Keratinocyte (primary cell): ENCODE data around the gene CDKN1C.

Experiments used
- CTCF ChIP-seq, 3 experiments: IDR thresholded peaks in 1 of 3; conservative IDR thresholded peaks in 1 of 3; optimal IDR thresholded peaks in 1 of 3; 2 replicates in 2 of 3; 3 replicates in 1 of 3; pipeline versions ENCODE3 to v1.5.1; 2011; ENCODE audit warnings: low read length in 3 of 3, mild to moderate bottlenecking in 3 of 3, moderate library complexity in 2 of 3, control low read depth in 1 of 3, inconsistent platforms in 1 of 3; ENCODE audit not compliant: insufficient read depth in 2 of 3; ENCODE audit errors: extremely low read depth in 1 of 3
- EZH2 ChIP-seq: IDR thresholded peaks from one replicate; pipeline ENCODE4 v1.6.1; 2012; ENCODE audit warnings: inconsistent platforms, mild to moderate bottlenecking, low read length, moderate library complexity

GRCh38 chr11:2844996-2845395 is 40.6 kb downstream of the CDKN1C start:
- no peak for TF ChIP-seq CTCF (optimal IDR thresholded peaks at IDR 0.05 in 1 of 3, IDR thresholded peaks at IDR 0.05 in 1 of 3, conservative IDR thresholded peaks at IDR 0.05 in 1 of 3; ENCODE audit: extremely low read depth in 1 of 3, insufficient read depth in 2 of 3, low read length in 3 of 3)
- TF ChIP-seq EZH2 = no peak
